Measurements from ENCODE around the gene AGAP4.
"Not testable (repeated sequence)": the region's sequence is repeated elsewhere in the genome, so short reads cannot be mapped to it uniquely, and the experiment has no call there.

DNA sequence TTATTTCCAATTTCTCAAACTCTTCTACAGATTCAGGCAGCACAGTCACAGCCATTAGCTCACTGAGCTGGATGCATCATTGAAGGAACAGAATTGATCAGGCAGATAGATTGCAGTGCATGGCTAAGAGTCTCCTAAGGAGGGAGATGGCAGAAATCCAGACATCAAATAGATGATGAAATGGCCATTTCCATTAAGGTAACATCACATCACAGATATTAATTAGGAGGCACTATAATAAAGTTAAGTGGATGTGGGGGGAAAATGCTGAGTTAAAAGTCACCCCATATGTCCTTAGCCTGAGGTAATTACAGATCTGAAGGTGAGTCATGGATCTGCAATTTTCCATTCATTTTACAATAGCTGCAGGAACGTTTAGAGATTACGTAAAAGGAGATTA, 35.6 kb upstream of the AGAP4 start:
- not testable (repeated sequence) for TF ChIP-seq POLR2A, POLR2AphosphoS5, TAF1, SPI1, POU2F2 (IDR thresholded peaks at IDR 0.05; ENCODE audit: low read depth, low read length)

Data from GM12891 (cell line).